MG63 (cell line): Measurements from ENCODE around the gene PHETA2. TPM values are rescaled to one million over a fixed set of nuclear protein-coding genes. Genes with fewer than 3 reads are reported as not detected.

ENCODE experiments used
- DNase-seq: peaks from one replicate; pipeline ENCODE4 v3.0.0-alpha.2; 2020
- H3K27me3 ChIP-seq: fragments of 250-450 bp; sonication (Bioruptor Pico); 2 replicates; pipeline ENCODE4 v1.5.1; 2020; ENCODE audit warnings: mild to moderate bottlenecking, moderate library complexity
- H3K36me3 ChIP-seq: fragments of 250-450 bp; sonication (Bioruptor Pico); 2 replicates; pipeline ENCODE4 v1.5.1; 2020; ENCODE audit warnings: mild to moderate bottlenecking, moderate library complexity
- H3K4me3 ChIP-seq: fragments of 250-450 bp; sonication (Bioruptor Pico); 2 replicates; pipeline ENCODE4 v1.5.1; 2020; ENCODE audit warnings: mild to moderate bottlenecking, moderate library complexity
- H3K9me3 ChIP-seq: fragments of 250-450 bp; sonication (Bioruptor Pico); 2 replicates; pipeline ENCODE4 v1.5.1; 2020; ENCODE audit warnings: mild to moderate bottlenecking, moderate library complexity
- total RNA-seq: library from RNA; depleted of rRNA; stranded (reverse); fragments of >200 nt; shearing (Covaris generic); gene quantifications from 2 replicates; pipeline ENCODE4 v1.2.3, GENCODE V29; 2014; ENCODE audit warnings: low replicate concordance; rRNA removed

The PHETA2 gene, protein sequence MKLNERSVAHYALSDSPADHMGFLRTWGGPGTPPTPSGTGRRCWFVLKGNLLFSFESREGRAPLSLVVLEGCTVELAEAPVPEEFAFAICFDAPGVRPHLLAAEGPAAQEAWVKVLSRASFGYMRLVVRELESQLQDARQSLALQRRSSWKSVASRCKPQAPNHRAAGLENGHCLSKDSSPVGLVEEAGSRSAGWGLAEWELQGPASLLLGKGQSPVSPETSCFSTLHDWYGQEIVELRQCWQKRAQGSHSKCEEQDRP
- 0.16 TPM in 1 of 2 replicates, not detected in the other for total RNA-seq

DNA sequence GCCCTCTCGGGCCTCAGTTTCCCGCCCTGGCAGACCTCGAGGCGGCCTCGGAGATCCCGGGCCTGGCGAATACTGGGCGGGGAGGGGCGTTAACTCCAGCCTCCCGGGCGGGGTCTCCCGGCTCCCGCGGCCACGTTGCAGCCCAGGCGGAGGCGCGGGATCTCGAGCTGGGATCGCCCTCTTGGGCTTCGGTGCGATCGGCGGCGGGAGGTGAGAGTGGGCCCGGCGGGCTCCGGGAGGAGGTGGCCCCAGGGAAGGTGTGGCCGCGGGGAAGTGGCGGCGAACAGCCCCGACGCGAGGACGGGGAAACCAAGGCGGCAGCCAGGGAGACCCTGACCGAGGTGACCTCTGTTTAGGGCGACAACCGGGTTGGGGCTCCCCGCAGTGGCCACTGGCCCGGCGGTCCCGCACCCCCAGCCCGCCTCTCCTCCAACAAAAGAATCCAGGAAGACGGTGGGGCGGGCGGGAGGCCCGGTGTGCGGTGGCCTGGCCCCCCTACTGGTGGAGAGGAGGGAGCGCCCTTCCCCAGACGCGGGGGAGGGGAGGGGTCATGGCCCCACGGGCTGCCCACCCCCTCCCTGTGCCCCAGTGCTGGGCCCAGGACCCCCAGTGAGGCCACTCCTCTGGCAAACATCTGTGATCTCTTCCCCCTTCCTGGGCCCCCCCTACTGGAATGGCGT is at the start of gene PHETA2:
Gene PHETA2 (plus strand): TSS at position 117 of the 680 bp plus-strand sequence. CDS start 3,046 bp downstream, outside the sequence.
- no peak within 1 kb of the TSS for H3K4me3 ChIP-seq
- H3K36me3 ChIP-seq: no peaks in the 10 kb centered on the region
- no peaks in the 10 kb centered on the region for H3K9me3 ChIP-seq
- H3K27me3 ChIP-seq: no peaks in the 10 kb centered on the region
- DNase-seq: no peak

- no peaks in the 10 kb centered on the region for H3K36me3 ChIP-seq
- no peak overlapping the region for H3K4me3 ChIP-seq
- DNase-seq: no peak
- H3K27me3 ChIP-seq: no peaks in the 10 kb centered on the region
- H3K9me3 ChIP-seq: no peaks in the 10 kb centered on the region
These were observed 48.6 kb upstream of the PHETA2 start for GRCh38 chr22:42025421-42025820.

- no peaks in the 10 kb centered on the region for H3K36me3 ChIP-seq
- no peak for DNase-seq
- no peak overlapping the region for H3K4me3 ChIP-seq
- no peaks in the 10 kb centered on the region for H3K27me3 ChIP-seq
- no peaks in the 10 kb centered on the region for H3K9me3 ChIP-seq
These were observed 47.3 kb upstream of the PHETA2 start for GRCh38 chr22:42026705-42027104.

- no peaks in the 10 kb centered on the region for H3K27me3 ChIP-seq
- no peak overlapping the region for H3K4me3 ChIP-seq
- no peak for DNase-seq
- H3K9me3 ChIP-seq: no peaks in the 10 kb centered on the region
- H3K36me3 ChIP-seq: no peaks in the 10 kb centered on the region
These were observed 40.5 kb upstream of the PHETA2 start for GRCh38 chr22:42033263-42034181.

DNA sequence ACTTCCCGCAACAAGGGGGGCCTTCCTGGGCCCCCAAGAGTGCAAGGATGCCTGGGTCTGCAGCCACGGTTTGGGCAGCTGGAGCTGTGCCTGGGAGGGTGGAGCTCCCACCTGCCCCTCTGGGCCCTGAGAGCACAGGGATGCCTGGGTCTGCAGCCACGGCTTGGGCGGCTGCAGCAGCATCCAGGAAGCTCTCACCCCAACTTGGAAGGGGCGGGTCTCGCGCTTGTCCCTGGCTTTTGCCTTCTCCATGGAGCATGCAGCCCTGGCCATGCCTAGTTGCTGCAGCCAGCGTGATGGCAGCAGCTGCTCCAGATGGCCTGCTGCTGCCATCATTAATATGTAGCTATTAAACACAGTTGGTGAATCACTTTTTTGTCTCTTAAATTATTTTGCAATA is 38.8 kb upstream of the PHETA2 start:
- Histone ChIP-seq H3K9me3 (no peaks in the 10 kb centered on the region), H3K36me3 (no peaks in the 10 kb centered on the region), H3K27me3 (no peaks in the 10 kb centered on the region), H3K4me3 (no peak overlapping the region)
- DNase-seq: no peak

- no peak overlapping the region for H3K4me3 ChIP-seq
- no peaks in the 10 kb centered on the region for H3K27me3 ChIP-seq
- DNase-seq: no peak
- H3K36me3 ChIP-seq: no peaks in the 10 kb centered on the region
- H3K9me3 ChIP-seq: peaks cover 8% of the 10 kb centered on the region
These were observed 34.8 kb upstream of the PHETA2 start for GRCh38 chr22:42039271-42039670.

- Histone ChIP-seq H3K9me3 (peaks cover 8% of the 10 kb centered on the region), H3K4me3 (no peak overlapping the region), H3K36me3 (no peaks in the 10 kb centered on the region), H3K27me3 (no peaks in the 10 kb centered on the region)
- DNase-seq: no peak
These were observed 32.3 kb upstream of the PHETA2 start for GRCh38 chr22:42041784-42042183.

GRCh38 chr22:42050641-42051180 is 23.3 kb upstream of the PHETA2 start:
- Histone ChIP-seq H3K27me3 (no peaks in the 10 kb centered on the region), H3K36me3 (no peaks in the 10 kb centered on the region), H3K9me3 (no peaks in the 10 kb centered on the region; the same call in 1 of the 2 replicates), H3K4me3 (no peak overlapping the region)
- DNase-seq: no peak

GRCh38 chr22:42052765-42053164 is 21.3 kb upstream of the PHETA2 start:
- DNase-seq: no peak
- Histone ChIP-seq H3K4me3 (no peak overlapping the region), H3K36me3 (no peaks in the 10 kb centered on the region), H3K9me3 (peaks cover 13% of the 10 kb centered on the region), H3K27me3 (no peaks in the 10 kb centered on the region)

DNA sequence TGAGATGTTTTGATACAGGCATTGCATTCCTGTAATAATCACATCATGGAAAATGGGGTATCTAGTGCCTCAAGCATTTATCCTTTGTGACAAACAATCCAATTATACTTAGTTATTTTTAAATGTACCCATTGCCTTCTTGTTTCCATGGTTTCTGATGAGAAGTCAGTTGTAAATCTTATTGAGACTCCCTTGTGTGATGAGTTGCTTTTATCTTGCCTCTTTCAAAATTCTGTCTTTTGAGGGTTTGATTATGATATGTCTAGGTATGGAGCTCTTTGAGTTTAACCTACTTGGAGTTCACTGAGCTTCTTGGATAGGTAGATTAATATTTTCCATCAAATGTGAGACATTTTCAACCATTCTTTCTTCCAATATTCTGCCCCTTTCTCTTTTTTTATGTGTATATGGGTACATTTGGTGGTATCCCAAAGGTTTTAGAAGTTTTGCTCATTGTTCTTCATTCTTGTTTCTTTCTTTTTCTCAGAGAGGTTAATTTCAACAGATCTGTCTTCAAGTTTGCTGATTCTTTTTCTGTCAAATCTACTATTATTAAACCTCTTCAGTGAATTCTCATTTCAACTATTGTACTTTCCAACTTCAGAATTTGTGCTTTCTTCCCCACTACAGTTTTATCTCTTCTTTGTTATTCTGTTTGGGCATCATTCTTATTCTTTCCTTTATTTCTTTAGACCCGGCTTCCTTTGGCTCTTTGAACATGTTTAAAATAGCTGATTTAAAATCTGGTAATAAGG is 17.1 kb upstream of the PHETA2 start:
- H3K9me3 ChIP-seq: peaks cover 13% of the 10 kb centered on the region
- peaks cover 5% of the 10 kb centered on the region; the same call in 1 of the 2 replicates for H3K36me3 ChIP-seq
- no peaks in the 10 kb centered on the region for H3K27me3 ChIP-seq
- H3K4me3 ChIP-seq: no peak overlapping the region
- no peak for DNase-seq

- Histone ChIP-seq H3K4me3 (no peak overlapping the region), H3K27me3 (no peaks in the 10 kb centered on the region), H3K9me3 (peaks cover 13% of the 10 kb centered on the region), H3K36me3 (peaks cover 5% of the 10 kb centered on the region)
- no peak for DNase-seq
These were observed 13.6 kb upstream of the PHETA2 start for GRCh38 chr22:42060489-42060888.

- DNase-seq: no peak
- peaks cover 5% of the 10 kb centered on the region for H3K36me3 ChIP-seq
- no peak overlapping the region for H3K4me3 ChIP-seq
- H3K27me3 ChIP-seq: no peaks in the 10 kb centered on the region
- H3K9me3 ChIP-seq: peaks cover 13% of the 10 kb centered on the region
These were observed 13.0 kb upstream of the PHETA2 start for GRCh38 chr22:42061041-42061440.

DNA sequence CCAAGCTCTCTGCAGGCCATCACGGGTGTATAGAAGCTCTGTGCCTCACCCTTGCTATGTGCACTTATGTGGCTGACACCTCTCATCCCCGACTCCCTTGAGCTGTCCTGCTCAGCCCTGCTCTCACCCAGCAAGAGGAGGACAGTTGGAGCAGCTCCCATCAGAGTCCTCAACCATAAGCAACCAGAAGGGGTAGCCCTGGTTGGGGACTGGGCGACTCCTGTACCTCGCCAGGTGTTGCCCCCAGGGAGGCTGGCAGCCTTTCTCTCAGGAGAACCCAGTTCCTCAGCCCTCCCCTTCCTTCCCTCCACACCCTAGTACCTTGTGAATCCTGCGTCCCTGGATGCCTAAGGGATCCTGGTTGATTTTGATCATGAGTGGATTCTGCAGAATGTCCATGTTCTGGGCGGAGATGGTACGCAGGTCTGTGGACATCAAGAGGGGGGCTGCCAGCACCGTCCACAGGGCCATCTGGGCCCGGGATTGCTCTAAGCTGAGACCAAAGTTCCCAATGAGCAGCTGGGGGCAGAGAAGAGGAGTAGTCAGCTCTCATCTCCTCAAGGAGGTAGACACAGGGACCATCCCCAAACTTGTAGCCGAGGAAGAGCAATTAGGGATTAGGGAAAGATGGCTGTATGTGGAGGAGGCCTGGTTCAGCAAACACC is 11.4 kb upstream of the PHETA2 start:
- no peak overlapping the region for H3K4me3 ChIP-seq
- H3K27me3 ChIP-seq: no peaks in the 10 kb centered on the region
- H3K9me3 ChIP-seq: no peaks in the 10 kb centered on the region
- no peak for DNase-seq
- peaks cover 5% of the 10 kb centered on the region for H3K36me3 ChIP-seq

GRCh38 chr22:42064629-42065028 is 9.4 kb upstream of the PHETA2 start:
- Histone ChIP-seq H3K27me3 (no peaks in the 10 kb centered on the region), H3K4me3 (no peak overlapping the region), H3K36me3 (peaks cover 5% of the 10 kb centered on the region), H3K9me3 (no peaks in the 10 kb centered on the region)
- DNase-seq: no peak

- H3K27me3 ChIP-seq: no peaks in the 10 kb centered on the region
- no peak for DNase-seq
- H3K9me3 ChIP-seq: no peaks in the 10 kb centered on the region
- H3K4me3 ChIP-seq: no peak overlapping the region
- H3K36me3 ChIP-seq: peaks cover 3% of the 10 kb centered on the region; the same call in 1 of the 2 replicates
These were observed 8.5 kb upstream of the PHETA2 start for GRCh38 chr22:42065438-42066125.
